ENCODE data around the gene GATC. TPM values are rescaled to one million over a fixed set of nuclear protein-coding genes. Genes with fewer than 3 reads are reported as not detected.
"Not testable (repeated sequence)": the region's sequence is repeated elsewhere in the genome, so short reads cannot be mapped to it uniquely, and the experiment has no call there.

GATC gene
- total RNA-seq, 4 donors from 2014 or later, result 8.1 to 19.8 (median 14.2) TPM

GRCh38 chr12:120437735-120438494, 8.3 kb upstream of the GATC start, which contains the start of gene COX6A1:
TSS of gene COX6A1 (plus strand) at chr12:120438113. CDS start at chr12:120438127, 14 bp downstream.
- Histone ChIP-seq H3K36me3 (peaks cover 0 to 31% (median 8%) of the 10 kb centered on the region in 3 donors), H3K4me1 (peaks cover 12 to 25% (median 19%) of the 10 kb centered on the region in 3 donors), H3K4me3 (peak within 1 kb of the TSS; percentile 62 to 90 (median 80)), H3K27me3 (peaks cover 0 to 3% (median 0%) of the 10 kb centered on the region in 4 donors), H3K9me3 (no peaks in the 10 kb centered on the region), H3K27ac (peak within 1 kb of the TSS; percentile 87 to 96 (median 90))
- intact Hi-C loops (cut with DNase I), result no loop called here
- TF ChIP-seq CTCF (IDR thresholded peaks at IDR 0.05) (peak in 3 of 6 experiments; percentile 15 to 44 (median 18)), POLR2A (IDR thresholded peaks at IDR 0.05) (peak in 3 of 4 donors; percentile 12 to 59 (median 52))
- DNase-seq, result peak; percentile 75
- 0 to 1% methylated on average over 21 to 27 of the region's 59 CpGs for WGBS, 2 donors

- Histone ChIP-seq H3K4me1 (peaks cover 12 to 25% (median 19%) of the 10 kb centered on the region in 3 donors), H3K9me3 (no peaks in the 10 kb centered on the region), H3K27ac (peak overlapping the region; percentile 87 to 96 (median 90)), H3K4me3 (peak overlapping the region; percentile 62 to 90 (median 80)), H3K36me3 (peaks cover 0 to 38% (median 8%) of the 10 kb centered on the region in 3 donors), H3K27me3 (no peaks in the 10 kb centered on the region)
- TF ChIP-seq POLR2A (IDR thresholded peaks at IDR 0.05) (no peak), CTCF (IDR thresholded peaks at IDR 0.05) (no peak)
- intact Hi-C loops (cut with DNase I), result no loop called here
- 26 to 31% methylated on average over 15 to 16 of the region's 17 CpGs for WGBS, 2 donors
- DNase-seq, result no peak
Observed at GRCh38 chr12:120438495-120439198, 7.6 kb upstream of the GATC start.

GRCh38 chr12:120439646-120440247, 6.5 kb upstream of the GATC start:
- 13 to 25% methylated on average over 2 to 3 of the region's 6 CpGs for WGBS, 2 donors
- peaks cover 12 to 30% (median 19%) of the 10 kb centered on the region in 3 donors for H3K4me1 ChIP-seq
- peaks cover 0 to 49% (median 8%) of the 10 kb centered on the region in 3 donors for H3K36me3 ChIP-seq
- peak in 5 of 6 experiments; percentile 17 to 62 (median 39) for TF ChIP-seq CTCF (IDR thresholded peaks at IDR 0.05)
- TF ChIP-seq POLR2A (IDR thresholded peaks at IDR 0.05), result no peak
- peak; percentile 5 for DNase-seq
- intact Hi-C loops (cut with DNase I), result no loop called here
- no peaks in the 10 kb centered on the region for H3K27me3 ChIP-seq
- H3K9me3 ChIP-seq, result no peaks in the 10 kb centered on the region
- peak overlapping the region in 2 of 4 donors; percentile 62 to 90 for H3K4me3 ChIP-seq
- H3K27ac ChIP-seq, result peak overlapping the region in 2 of 4 donors; percentile 7 to 21

GRCh38 chr12:120444676-120445075, 1.6 kb upstream of the GATC start:
- Histone ChIP-seq H3K9me3 (no peaks in the 10 kb centered on the region), H3K4me1 (peaks cover 11 to 45% (median 25%) of the 10 kb centered on the region in 3 donors), H3K27ac (no peak overlapping the region), H3K27me3 (no peaks in the 10 kb centered on the region), H3K36me3 (peaks cover 7 to 68% (median 8%) of the 10 kb centered on the region in 3 donors), H3K4me3 (no peak overlapping the region)
- no peak for TF ChIP-seq POLR2A (IDR thresholded peaks at IDR 0.05)
- no peak for TF ChIP-seq CTCF (IDR thresholded peaks at IDR 0.05)
- DNase-seq, result no peak
- intact Hi-C loops (cut with DNase I), result no loop called here
- 91 to 92% methylated on average over 2 of the region's 2 CpGs for WGBS, 2 donors

- peak overlapping the region; percentile 66 to 100 (median 96) for H3K4me3 ChIP-seq
- H3K27me3 ChIP-seq; DNase-seq; intact Hi-C loops (cut with DNase I); H3K9me3 ChIP-seq: not testable (repeated sequence)
- WGBS, 2 donors, result 9% methylated on average over 12 to 13 of the region's 17 CpGs
- peaks cover 0 to 67% (median 7%) of the 10 kb centered on the region in 3 donors for H3K36me3 ChIP-seq
- H3K4me1 ChIP-seq, result peaks cover 8 to 40% (median 19%) of the 10 kb centered on the region in 3 donors
- peak overlapping the region; percentile 86 to 96 (median 94) for H3K27ac ChIP-seq
Observed at GRCh38 chr12:120446844-120447178, 567 bp downstream of the GATC start.

All from esophagus squamous epithelium (tissue), 5 donors.